Suprapubic skin (tissue), 4 donors: ENCODE results near the gene SNRNP70.

Experiments
- CTCF ChIP-seq, 2 donors: fragments of 200-600 bp in 1 of 2; fragments of 450-650 bp in 1 of 2; sonication (generic) in 1 of 2; IDR thresholded peaks; one replicate each; pipeline ENCODE4 v1.5.1; 2016 to 2019; ENCODE audit warnings: antibody characterized with exemption in 2 of 2, mild to moderate bottlenecking in 1 of 2, moderate library complexity in 1 of 2
- EP300 ChIP-seq: sonication (generic); formaldehyde crosslinking; IDR thresholded peaks from one replicate; pipeline ENCODE4 v1.6.1; 2017; ENCODE audit warnings: antibody characterized with exemption
- POLR2AphosphoS5 ChIP-seq, 3 donors: sonication (generic); formaldehyde crosslinking; IDR thresholded peaks; one replicate each; pipeline ENCODE4 v1.6.1; 2017; ENCODE audit warnings: antibody characterized with exemption in 3 of 3

- TF ChIP-seq CTCF (IDR thresholded peaks at IDR 0.05): no peak
- no peak for TF ChIP-seq POLR2AphosphoS5 (IDR thresholded peaks at IDR 0.05)
- no peak for TF ChIP-seq EP300
These were observed 19.2 kb upstream of the SNRNP70 start for GRCh38 chr19:49065905-49066512.
